Right atrium auricular region (tissue), 2 donors: ENCODE results near the gene CDK14. TPM values are rescaled to one million over a fixed set of nuclear protein-coding genes. Genes with fewer than 3 reads are reported as not detected.

Experiments
- DNase-seq: peaks from one replicate; pipeline ENCODE4 v3.0.0-alpha.2; 2019; ENCODE audit warnings: low spot score
- H3K27ac ChIP-seq, 2 donors: fragments of 200-600 bp; sonication (generic); 1 replicate in 1 of 2; 2 replicates in 1 of 2; pipeline ENCODE4 v1.5.1; 2016 to 2019
- H3K27me3 ChIP-seq, 2 donors: fragments of 200-600 bp; sonication (generic); one replicate each; pipeline versions ENCODE4 v1.5.1 to v1.6.0; 2017 to 2019
- H3K36me3 ChIP-seq: fragments of 200-600 bp; sonication (generic); one replicate; pipeline ENCODE4 v1.5.1; 2016
- H3K4me1 ChIP-seq, 2 donors: fragments of 200-600 bp; sonication (generic); one replicate each; pipeline versions ENCODE4 v1.5.1 to v1.6.0; 2017 to 2019
- H3K4me3 ChIP-seq, 2 donors: fragments of 200-600 bp; sonication (generic); 1 replicate in 1 of 2; 2 replicates in 1 of 2; pipeline ENCODE4 v1.5.1; 2017 to 2019; ENCODE audit warnings: mild to moderate bottlenecking in 1 of 2, moderate library complexity in 1 of 2
- H3K9me3 ChIP-seq, 2 donors: fragments of 200-600 bp; sonication (generic); one replicate each; pipeline ENCODE4 v1.5.1; 2019
- total RNA-seq, 2 donors: library from RNA; depleted of rRNA; stranded (reverse); fragments of >200 nt; gene quantifications; one replicate each; pipeline ENCODE4 v1.1.0, GENCODE V29; 2016
- TF ChIP-seq, protein P1 (sequence below), 2 donors: fragments of 200-600 bp; sonication (generic); IDR thresholded peaks; one replicate each; pipeline ENCODE4 v1.5.1; 2019; ENCODE audit warnings: antibody characterized with exemption in 2 of 2

CDK14 gene
- total RNA-seq, 2 donors from 2014 or later, result 21.5 to 37.9 TPM

DNA sequence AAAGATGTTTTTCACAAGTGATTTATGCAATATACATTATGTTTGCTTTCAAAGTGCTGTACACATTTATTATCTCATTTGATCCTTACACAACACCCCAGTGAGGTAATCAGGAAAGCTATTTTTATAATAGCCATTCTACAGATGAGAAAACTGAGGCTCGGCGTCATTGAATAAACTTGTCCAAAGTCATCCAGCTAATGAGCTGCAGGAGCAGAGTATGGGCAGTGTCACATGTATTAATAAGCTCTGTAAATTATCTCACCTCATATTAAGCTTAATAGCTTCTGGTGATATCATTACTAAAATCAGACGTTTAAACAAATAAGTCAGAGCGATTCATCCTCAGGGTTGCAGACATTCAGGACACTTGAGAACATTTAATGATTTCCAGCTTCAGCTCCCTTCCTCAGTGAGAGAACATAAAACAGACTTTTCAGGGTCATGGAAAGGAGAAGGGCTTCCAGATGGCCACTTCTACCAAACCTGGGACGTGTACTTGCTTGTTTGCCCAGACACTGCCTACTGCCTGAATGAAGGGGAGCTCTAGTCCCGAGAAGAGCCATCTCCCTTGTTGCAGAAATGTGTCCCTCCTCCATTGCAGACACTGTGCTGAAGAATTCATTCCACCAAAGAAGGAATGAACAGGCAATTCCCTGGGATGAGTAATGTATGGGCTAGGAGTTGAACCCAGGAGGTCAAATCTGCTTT is 647.6 kb downstream of the CDK14 start:
- Histone ChIP-seq H3K9me3 (no peaks in the 10 kb centered on the region), H3K36me3 (no peaks in the 10 kb centered on the region), H3K27me3 (no peaks in the 10 kb centered on the region), H3K4me3 (no peak overlapping the region), H3K4me1 (peaks cover 0 to 4% of the 10 kb centered on the region in 2 donors), H3K27ac (no peak overlapping the region)
- TF ChIP-seq, protein P1, sequence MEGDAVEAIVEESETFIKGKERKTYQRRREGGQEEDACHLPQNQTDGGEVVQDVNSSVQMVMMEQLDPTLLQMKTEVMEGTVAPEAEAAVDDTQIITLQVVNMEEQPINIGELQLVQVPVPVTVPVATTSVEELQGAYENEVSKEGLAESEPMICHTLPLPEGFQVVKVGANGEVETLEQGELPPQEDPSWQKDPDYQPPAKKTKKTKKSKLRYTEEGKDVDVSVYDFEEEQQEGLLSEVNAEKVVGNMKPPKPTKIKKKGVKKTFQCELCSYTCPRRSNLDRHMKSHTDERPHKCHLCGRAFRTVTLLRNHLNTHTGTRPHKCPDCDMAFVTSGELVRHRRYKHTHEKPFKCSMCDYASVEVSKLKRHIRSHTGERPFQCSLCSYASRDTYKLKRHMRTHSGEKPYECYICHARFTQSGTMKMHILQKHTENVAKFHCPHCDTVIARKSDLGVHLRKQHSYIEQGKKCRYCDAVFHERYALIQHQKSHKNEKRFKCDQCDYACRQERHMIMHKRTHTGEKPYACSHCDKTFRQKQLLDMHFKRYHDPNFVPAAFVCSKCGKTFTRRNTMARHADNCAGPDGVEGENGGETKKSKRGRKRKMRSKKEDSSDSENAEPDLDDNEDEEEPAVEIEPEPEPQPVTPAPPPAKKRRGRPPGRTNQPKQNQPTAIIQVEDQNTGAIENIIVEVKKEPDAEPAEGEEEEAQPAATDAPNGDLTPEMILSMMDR (IDR thresholded peaks at IDR 0.05), result no peak
- DNase-seq, result no peak

DNA sequence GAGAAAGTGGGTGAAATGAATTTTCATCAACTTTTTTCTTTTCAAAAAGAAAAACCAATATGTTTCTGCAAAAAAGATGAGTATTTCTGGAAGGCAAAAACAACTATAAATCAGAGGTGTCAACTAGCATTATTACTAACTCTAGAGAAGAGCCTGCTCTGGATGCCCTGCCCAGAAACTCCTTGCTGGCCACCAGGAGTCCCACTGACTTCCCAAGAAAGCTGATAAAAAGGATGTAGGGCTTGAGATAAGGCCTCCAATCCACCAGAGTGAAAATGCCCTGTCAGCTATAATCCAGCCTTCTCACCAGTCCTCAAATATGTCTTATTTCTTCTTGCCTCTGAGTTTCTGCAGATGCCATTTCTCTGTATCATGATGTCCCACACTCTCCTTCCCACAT is 651.4 kb downstream of the CDK14 start:
- Histone ChIP-seq H3K4me3 (no peak overlapping the region), H3K27me3 (no peaks in the 10 kb centered on the region), H3K9me3 (no peaks in the 10 kb centered on the region), H3K36me3 (no peaks in the 10 kb centered on the region), H3K4me1 (no peaks in the 10 kb centered on the region), H3K27ac (no peak overlapping the region)
- DNase-seq, result no peak
- TF ChIP-seq, protein P1 (IDR thresholded peaks at IDR 0.05), result no peak

DNA sequence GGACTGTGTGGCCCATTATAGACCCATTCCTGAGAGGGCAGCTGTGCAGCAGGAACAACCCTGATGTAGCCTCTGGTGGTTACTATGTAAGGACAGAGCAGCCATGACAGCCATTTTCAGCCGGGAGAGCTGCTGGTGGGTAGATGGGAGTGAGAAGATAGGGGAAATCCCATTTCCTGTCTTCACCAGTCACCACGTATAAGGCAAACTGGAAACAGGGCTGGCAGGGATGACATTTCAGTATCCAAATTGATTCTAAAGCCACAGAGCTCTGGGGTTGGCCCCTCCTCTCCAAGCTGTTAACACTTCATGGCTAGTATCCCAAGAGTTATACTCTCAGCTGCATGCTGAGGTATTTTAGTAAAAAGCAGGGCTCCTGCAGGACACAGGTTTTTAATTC is 652.9 kb downstream of the CDK14 start:
- Histone ChIP-seq H3K9me3 (no peaks in the 10 kb centered on the region), H3K36me3 (no peaks in the 10 kb centered on the region), H3K27ac (no peak overlapping the region), H3K4me1 (no peaks in the 10 kb centered on the region), H3K27me3 (no peaks in the 10 kb centered on the region), H3K4me3 (no peak overlapping the region)
- DNase-seq, result no peak
- TF ChIP-seq, protein P1 (IDR thresholded peaks at IDR 0.05), result no peak

- TF ChIP-seq, protein P1 (IDR thresholded peaks at IDR 0.05), result no peak
- H3K9me3 ChIP-seq, result no peaks in the 10 kb centered on the region
- H3K27ac ChIP-seq, result no peak overlapping the region
- no peaks in the 10 kb centered on the region for H3K36me3 ChIP-seq
- no peak for DNase-seq
- H3K4me3 ChIP-seq, result no peak overlapping the region
- no peaks in the 10 kb centered on the region for H3K4me1 ChIP-seq
- H3K27me3 ChIP-seq, result no peaks in the 10 kb centered on the region
These were observed 653.5 kb downstream of the CDK14 start for GRCh38 chr7:91249506-91250233.

- no peak for DNase-seq
- Histone ChIP-seq H3K9me3 (peaks cover 0 to 2% of the 10 kb centered on the region in 2 donors), H3K36me3 (no peaks in the 10 kb centered on the region), H3K27ac (no peak overlapping the region), H3K4me3 (no peak overlapping the region), H3K4me1 (no peaks in the 10 kb centered on the region), H3K27me3 (no peaks in the 10 kb centered on the region)
- TF ChIP-seq, protein P1 (IDR thresholded peaks at IDR 0.05), result no peak
These were observed 654.6 kb downstream of the CDK14 start for GRCh38 chr7:91250706-91251105.
